Body of pancreas (tissue), 4 donors: Measurements from ENCODE around the gene ATAD5.

Experiments used
- POLR2A ChIP-seq, 3 donors: fragments of 450-650 bp; IDR thresholded peaks; one replicate each; pipeline ENCODE4 v1.6.1; 2016; ENCODE audit warnings: antibody characterized with exemption in 3 of 3, mild to moderate bottlenecking in 2 of 3
- TF ChIP-seq, protein P1 (sequence below), 7 experiments: fragments of 450-650 bp in 4 of 7; fragments of 200-600 bp in 3 of 7; sonication (generic) in 3 of 7; IDR thresholded peaks; one replicate each; pipeline ENCODE4 v1.5.1; 2016 to 2019; ENCODE audit warnings: antibody characterized with exemption in 7 of 7

GRCh38 chr17:30894236-30894635 lies 62.5 kb downstream of the ATAD5 start:
- TF ChIP-seq, protein P1, sequence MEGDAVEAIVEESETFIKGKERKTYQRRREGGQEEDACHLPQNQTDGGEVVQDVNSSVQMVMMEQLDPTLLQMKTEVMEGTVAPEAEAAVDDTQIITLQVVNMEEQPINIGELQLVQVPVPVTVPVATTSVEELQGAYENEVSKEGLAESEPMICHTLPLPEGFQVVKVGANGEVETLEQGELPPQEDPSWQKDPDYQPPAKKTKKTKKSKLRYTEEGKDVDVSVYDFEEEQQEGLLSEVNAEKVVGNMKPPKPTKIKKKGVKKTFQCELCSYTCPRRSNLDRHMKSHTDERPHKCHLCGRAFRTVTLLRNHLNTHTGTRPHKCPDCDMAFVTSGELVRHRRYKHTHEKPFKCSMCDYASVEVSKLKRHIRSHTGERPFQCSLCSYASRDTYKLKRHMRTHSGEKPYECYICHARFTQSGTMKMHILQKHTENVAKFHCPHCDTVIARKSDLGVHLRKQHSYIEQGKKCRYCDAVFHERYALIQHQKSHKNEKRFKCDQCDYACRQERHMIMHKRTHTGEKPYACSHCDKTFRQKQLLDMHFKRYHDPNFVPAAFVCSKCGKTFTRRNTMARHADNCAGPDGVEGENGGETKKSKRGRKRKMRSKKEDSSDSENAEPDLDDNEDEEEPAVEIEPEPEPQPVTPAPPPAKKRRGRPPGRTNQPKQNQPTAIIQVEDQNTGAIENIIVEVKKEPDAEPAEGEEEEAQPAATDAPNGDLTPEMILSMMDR (IDR thresholded peaks at IDR 0.05) = no peak
- no peak for TF ChIP-seq POLR2A (IDR thresholded peaks at IDR 0.05)
